ENCODE results near the gene CCT5. TPM values are rescaled to one million over a fixed set of nuclear protein-coding genes. Genes with fewer than 3 reads are reported as not detected.

CCT5 gene
- polyA plus RNA-seq, 1 of the 3 experiments (the other 2 are of a cell fraction): 378 TPM

- ChIA-PET POLR2A (no interaction called here), CTCF (interaction anchor here (1.3 kb wide), 1 partner anchor 49 kb away, joined by 3 read pairs; no protein-coding TSS in a partner anchor)
- Histone ChIP-seq H3K4me3 (ENCODE audit: low read depth in 2 of 2, low read length in 1 of 2) (no peak overlapping the region), H3K36me3 (replicated peaks in 1 of 2; ENCODE audit: control insufficient read depth in 1 of 2, insufficient read depth in 2 of 2, low read length in 1 of 2) (peaks cover 15 to 30% of the 10 kb centered on the region in 2 experiments), H3K4me1 (ENCODE audit: control insufficient read depth in 1 of 2, insufficient read depth in 2 of 2, low read depth in 1 of 2, low read length in 1 of 2) (peaks cover 0 to 21% of the 10 kb centered on the region in 2 experiments; a peak in 2 of 4 replicates), H2AFZ (ENCODE audit: low read depth) (no peak overlapping the region), H3K4me2 (no peak overlapping the region), H3K9me2 (no peaks in the 10 kb centered on the region), H3K9me3 (no peaks in the 10 kb centered on the region), H4K20me1 (ENCODE audit: insufficient read depth) (no peaks in the 10 kb centered on the region), H3K9ac (no peak overlapping the region), H3K79me2 (ENCODE audit: insufficient read depth) (no peaks in the 10 kb centered on the region), H3K27me3 (ENCODE audit: insufficient read depth) (no peaks in the 10 kb centered on the region), H3F3A (replicated peaks; ENCODE audit: insufficient read depth) (no peaks in the 10 kb centered on the region), H3K27ac (ENCODE audit: low read depth in 2 of 2, low read length in 1 of 2) (no peak overlapping the region)
- no peak for DNase-seq
- TF ChIP-seq MAX (IDR thresholded peaks at IDR 0.05; ENCODE audit: low read depth) (no peak), CHD2 (IDR thresholded peaks at IDR 0.05; ENCODE audit: low read length, partially characterized antibody) (no peak), NRF1 (IDR thresholded peaks at IDR 0.05; ENCODE audit: low read depth, low read length) (no peak), MEF2A (IDR thresholded peaks at IDR 0.05; ENCODE audit: borderline replicate concordance, low read depth) (no peak), RFX5 (IDR thresholded peaks at IDR 0.05; ENCODE audit: low read length) (no peak), TCF12 (IDR thresholded peaks at IDR 0.05) (no peak)
- TF ChIP-seq, protein P1, sequence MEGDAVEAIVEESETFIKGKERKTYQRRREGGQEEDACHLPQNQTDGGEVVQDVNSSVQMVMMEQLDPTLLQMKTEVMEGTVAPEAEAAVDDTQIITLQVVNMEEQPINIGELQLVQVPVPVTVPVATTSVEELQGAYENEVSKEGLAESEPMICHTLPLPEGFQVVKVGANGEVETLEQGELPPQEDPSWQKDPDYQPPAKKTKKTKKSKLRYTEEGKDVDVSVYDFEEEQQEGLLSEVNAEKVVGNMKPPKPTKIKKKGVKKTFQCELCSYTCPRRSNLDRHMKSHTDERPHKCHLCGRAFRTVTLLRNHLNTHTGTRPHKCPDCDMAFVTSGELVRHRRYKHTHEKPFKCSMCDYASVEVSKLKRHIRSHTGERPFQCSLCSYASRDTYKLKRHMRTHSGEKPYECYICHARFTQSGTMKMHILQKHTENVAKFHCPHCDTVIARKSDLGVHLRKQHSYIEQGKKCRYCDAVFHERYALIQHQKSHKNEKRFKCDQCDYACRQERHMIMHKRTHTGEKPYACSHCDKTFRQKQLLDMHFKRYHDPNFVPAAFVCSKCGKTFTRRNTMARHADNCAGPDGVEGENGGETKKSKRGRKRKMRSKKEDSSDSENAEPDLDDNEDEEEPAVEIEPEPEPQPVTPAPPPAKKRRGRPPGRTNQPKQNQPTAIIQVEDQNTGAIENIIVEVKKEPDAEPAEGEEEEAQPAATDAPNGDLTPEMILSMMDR (IDR thresholded peaks at IDR 0.05): no peak
- 88% methylated on average over 8 of the region's 8 CpGs for WGBS (ENCODE audit: low lambda C conversion rate)
Observed at GRCh38 chr5:10235350-10235749, 14.7 kb upstream of the CCT5 start.

DNA sequence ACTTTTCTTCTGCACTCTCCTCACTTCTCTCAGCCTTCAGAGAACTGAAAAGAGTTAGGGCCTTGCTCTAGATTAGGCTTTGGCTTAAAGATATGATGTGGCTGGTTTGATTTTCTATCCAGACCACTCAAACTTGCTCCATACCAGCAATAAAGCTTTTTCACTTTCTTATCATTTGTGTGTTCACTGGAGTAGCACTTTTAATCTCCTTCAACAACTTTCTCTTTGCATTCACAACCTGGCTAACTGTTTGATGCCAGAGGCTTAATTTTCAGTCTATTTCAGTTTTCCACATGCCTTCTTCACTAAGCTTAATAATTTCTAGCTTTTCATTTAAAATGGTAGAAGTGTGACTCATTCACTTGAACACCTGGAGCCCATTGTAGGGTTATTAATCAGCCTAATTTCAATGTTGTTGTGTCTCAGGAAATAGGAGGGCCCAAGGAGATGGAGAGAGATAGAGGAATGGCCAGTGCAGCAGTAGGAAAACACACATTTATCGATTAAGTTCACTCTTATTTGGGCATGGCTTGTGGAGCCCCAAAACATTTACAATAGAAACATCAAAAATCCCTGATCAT, 6.3 kb upstream of the CCT5 start:
- H4K20me1 ChIP-seq (ENCODE audit: insufficient read depth): no peaks in the 10 kb centered on the region
- peaks cover 23% of the 10 kb centered on the region for H3K79me2 ChIP-seq (ENCODE audit: insufficient read depth)
- H2AFZ ChIP-seq (ENCODE audit: low read depth): no peak overlapping the region
- no peaks in the 10 kb centered on the region for H3K27me3 ChIP-seq (ENCODE audit: insufficient read depth)
- H3K4me1 ChIP-seq (ENCODE audit: control insufficient read depth in 1 of 2, insufficient read depth in 2 of 2, low read depth in 1 of 2, low read length in 1 of 2): peaks cover 3 to 6% of the 10 kb centered on the region in 2 experiments; a peak in 2 of 4 replicates
- H3K9me2 ChIP-seq: no peaks in the 10 kb centered on the region
- 70% methylated on average over 1 of the region's 1 CpG for WGBS (ENCODE audit: low lambda C conversion rate)
- no peak for TF ChIP-seq ELF1 (IDR thresholded peaks at IDR 0.05)
- TF ChIP-seq ZBTB33 (IDR thresholded peaks at IDR 0.05; ENCODE audit: borderline replicate concordance, low read depth): no peak
- no peak for TF ChIP-seq YY1 (IDR thresholded peaks at IDR 0.05; ENCODE audit: low read depth)
- no peak overlapping the region for H3K4me2 ChIP-seq
- no peak overlapping the region for H3K27ac ChIP-seq (ENCODE audit: low read depth in 2 of 2, low read length in 1 of 2)
- CTCF ChIA-PET: interaction anchor here (1.5 kb wide), 1 partner anchor 10 kb away, joined by 8 read pairs; no protein-coding TSS in a partner anchor
- no peak for DNase-seq
- H3K9ac ChIP-seq: no peak overlapping the region
- H3K36me3 ChIP-seq (replicated peaks in 1 of 2; ENCODE audit: control insufficient read depth in 1 of 2, insufficient read depth in 2 of 2, low read length in 1 of 2): peaks cover 3% of the 10 kb centered on the region in 2 experiments
- no peaks in the 10 kb centered on the region for H3K9me3 ChIP-seq
- peaks cover 1% of the 10 kb centered on the region for H3F3A ChIP-seq (replicated peaks; ENCODE audit: insufficient read depth)
- POLR2A ChIA-PET: no interaction called here
- H3K4me3 ChIP-seq (ENCODE audit: low read depth in 2 of 2, low read length in 1 of 2): no peak overlapping the region
